Activated T-cell treated with anti-CD3 and anti-CD28 coated beads, Interleukin-2, amount 50 U/mL, for 24 hours (primary cell): ENCODE results near the gene PAPPA2.

ENCODE experiments used
- DNase-seq: peaks from one replicate; pipeline ENCODE4 v3.0.0-alpha.2; 2020
- H3K27ac Mint-ChIP-seq: 2 replicates; pipeline ENCODE4 v1.8.0; 2020; ENCODE audit warnings: mild to moderate bottlenecking, mixed read lengths
- H3K27me3 Mint-ChIP-seq: 2 replicates; pipeline ENCODE4 v1.8.0; 2020; ENCODE audit warnings: mixed read lengths
- H3K36me3 Mint-ChIP-seq: 2 replicates; pipeline ENCODE4 v1.8.0; 2020; ENCODE audit warnings: low read depth, mixed read lengths
- H3K4me1 Mint-ChIP-seq: 2 replicates; pipeline ENCODE4 v1.8.0; 2020; ENCODE audit warnings: low read depth, mixed read lengths
- H3K4me3 Mint-ChIP-seq: 2 replicates; pipeline ENCODE4 v1.8.0; 2020; ENCODE audit warnings: mild to moderate bottlenecking, moderate library complexity, mixed read lengths
- H3K9me3 Mint-ChIP-seq: 2 replicates; pipeline ENCODE4 v1.8.0; 2020; ENCODE audit warnings: mixed read lengths

The PAPPA2 gene

GRCh38 chr1:176803596-176803995, 340.6 kb downstream of the PAPPA2 start:
- no peak for DNase-seq
- Mint-ChIP-seq H3K27ac (no peak overlapping the region), H3K9me3 (no peaks in the 10 kb centered on the region), H3K27me3 (no peaks in the 10 kb centered on the region), H3K4me3 (no peak overlapping the region), H3K36me3 (no peaks in the 10 kb centered on the region), H3K4me1 (no peaks in the 10 kb centered on the region)

GRCh38 chr1:176809292-176809691, 346.3 kb downstream of the PAPPA2 start:
- no peaks in the 10 kb centered on the region for H3K4me1 Mint-ChIP-seq
- H3K27ac Mint-ChIP-seq, result no peak overlapping the region
- H3K9me3 Mint-ChIP-seq, result no peaks in the 10 kb centered on the region
- H3K27me3 Mint-ChIP-seq, result no peaks in the 10 kb centered on the region
- DNase-seq, result no peak
- no peaks in the 10 kb centered on the region for H3K36me3 Mint-ChIP-seq
- no peak overlapping the region for H3K4me3 Mint-ChIP-seq

GRCh38 chr1:176811511-176812288, 348.7 kb downstream of the PAPPA2 start:
- DNase-seq, result no peak
- no peak overlapping the region for H3K4me3 Mint-ChIP-seq
- no peak overlapping the region for H3K27ac Mint-ChIP-seq
- H3K27me3 Mint-ChIP-seq, result no peaks in the 10 kb centered on the region
- H3K9me3 Mint-ChIP-seq, result no peaks in the 10 kb centered on the region
- H3K4me1 Mint-ChIP-seq, result no peaks in the 10 kb centered on the region
- H3K36me3 Mint-ChIP-seq, result no peaks in the 10 kb centered on the region

- DNase-seq, result no peak
- Mint-ChIP-seq H3K9me3 (no peaks in the 10 kb centered on the region), H3K36me3 (no peaks in the 10 kb centered on the region), H3K4me1 (no peaks in the 10 kb centered on the region), H3K27ac (no peak overlapping the region), H3K27me3 (no peaks in the 10 kb centered on the region), H3K4me3 (no peak overlapping the region)
Observed at GRCh38 chr1:176815621-176816020, 352.6 kb downstream of the PAPPA2 start.

- Mint-ChIP-seq H3K27ac (no peak overlapping the region), H3K9me3 (no peaks in the 10 kb centered on the region), H3K4me1 (no peaks in the 10 kb centered on the region), H3K27me3 (no peaks in the 10 kb centered on the region), H3K4me3 (no peak overlapping the region), H3K36me3 (no peaks in the 10 kb centered on the region)
- DNase-seq, result no peak
Observed at GRCh38 chr1:176816232-176816631, 353.3 kb downstream of the PAPPA2 start.

- no peaks in the 10 kb centered on the region for H3K36me3 Mint-ChIP-seq
- H3K27ac Mint-ChIP-seq, result no peak overlapping the region
- H3K27me3 Mint-ChIP-seq, result peaks cover 3% of the 10 kb centered on the region
- peaks cover 4% of the 10 kb centered on the region for H3K9me3 Mint-ChIP-seq
- no peak for DNase-seq
- H3K4me1 Mint-ChIP-seq, result no peaks in the 10 kb centered on the region
- H3K4me3 Mint-ChIP-seq, result no peak overlapping the region
Observed at GRCh38 chr1:176820391-176821031, 357.5 kb downstream of the PAPPA2 start.

- no peak overlapping the region for H3K4me3 Mint-ChIP-seq
- H3K27ac Mint-ChIP-seq, result no peak overlapping the region
- H3K36me3 Mint-ChIP-seq, result no peaks in the 10 kb centered on the region
- no peak for DNase-seq
- no peaks in the 10 kb centered on the region for H3K4me1 Mint-ChIP-seq
- peaks cover 4% of the 10 kb centered on the region for H3K9me3 Mint-ChIP-seq
- peaks cover 3% of the 10 kb centered on the region for H3K27me3 Mint-ChIP-seq
Observed at GRCh38 chr1:176826265-176826664, 363.3 kb downstream of the PAPPA2 start.

- H3K27me3 Mint-ChIP-seq, result peaks cover 3% of the 10 kb centered on the region
- no peak overlapping the region for H3K27ac Mint-ChIP-seq
- H3K4me3 Mint-ChIP-seq, result no peak overlapping the region
- no peaks in the 10 kb centered on the region for H3K36me3 Mint-ChIP-seq
- no peaks in the 10 kb centered on the region for H3K9me3 Mint-ChIP-seq
- no peak for DNase-seq
- H3K4me1 Mint-ChIP-seq, result no peaks in the 10 kb centered on the region
Observed at GRCh38 chr1:176829261-176829660, 366.3 kb downstream of the PAPPA2 start.

GRCh38 chr1:176831150-176831549, 368.2 kb downstream of the PAPPA2 start:
- H3K9me3 Mint-ChIP-seq, result no peaks in the 10 kb centered on the region
- no peaks in the 10 kb centered on the region for H3K27me3 Mint-ChIP-seq
- H3K27ac Mint-ChIP-seq, result no peak overlapping the region
- H3K4me1 Mint-ChIP-seq, result no peaks in the 10 kb centered on the region
- no peaks in the 10 kb centered on the region for H3K36me3 Mint-ChIP-seq
- DNase-seq, result no peak
- H3K4me3 Mint-ChIP-seq, result no peak overlapping the region

- Mint-ChIP-seq H3K27ac (no peak overlapping the region), H3K4me3 (no peak overlapping the region), H3K9me3 (no peaks in the 10 kb centered on the region), H3K27me3 (peaks cover 3% of the 10 kb centered on the region), H3K36me3 (no peaks in the 10 kb centered on the region), H3K4me1 (no peaks in the 10 kb centered on the region)
- DNase-seq, result no peak
Observed at GRCh38 chr1:176837708-176838107, 374.7 kb downstream of the PAPPA2 start.

- Mint-ChIP-seq H3K27ac (no peak overlapping the region), H3K9me3 (no peaks in the 10 kb centered on the region), H3K36me3 (no peaks in the 10 kb centered on the region), H3K4me3 (no peak overlapping the region), H3K27me3 (peaks cover 3% of the 10 kb centered on the region), H3K4me1 (no peaks in the 10 kb centered on the region)
- DNase-seq, result no peak
Observed at GRCh38 chr1:176838276-176838995, 375.5 kb downstream of the PAPPA2 start.

GRCh38 chr1:176839216-176839615, 376.2 kb downstream of the PAPPA2 start:
- Mint-ChIP-seq H3K27ac (no peak overlapping the region), H3K36me3 (no peaks in the 10 kb centered on the region), H3K4me3 (no peak overlapping the region), H3K4me1 (no peaks in the 10 kb centered on the region), H3K27me3 (peaks cover 3% of the 10 kb centered on the region), H3K9me3 (no peaks in the 10 kb centered on the region)
- DNase-seq, result no peak

- no peak for DNase-seq
- H3K4me3 Mint-ChIP-seq, result no peak overlapping the region
- H3K27me3 Mint-ChIP-seq, result peaks cover 3% of the 10 kb centered on the region
Observed at GRCh38 chr1:176841238-176841637, 378.3 kb downstream of the PAPPA2 start.

GRCh38 chr1:176843352-176844297, 380.6 kb downstream of the PAPPA2 start:
- Mint-ChIP-seq H3K4me3 (no peak overlapping the region), H3K4me1 (no peaks in the 10 kb centered on the region), H3K27ac (no peak overlapping the region), H3K27me3 (peaks cover 3% of the 10 kb centered on the region), H3K9me3 (no peaks in the 10 kb centered on the region), H3K36me3 (no peaks in the 10 kb centered on the region)
- no peak for DNase-seq

More at GRCh38 chr1:176841238-176841637, 378.3 kb downstream of the PAPPA2 start:
- no peaks in the 10 kb centered on the region for H3K4me1 Mint-ChIP-seq
- H3K9me3 Mint-ChIP-seq, result no peaks in the 10 kb centered on the region
- H3K27ac Mint-ChIP-seq, result no peak overlapping the region
- H3K36me3 Mint-ChIP-seq, result no peaks in the 10 kb centered on the region
